ENCODE results near the gene DYRK3. TPM values are rescaled to one million over a fixed set of nuclear protein-coding genes. Genes with fewer than 3 reads are reported as not detected.

The DYRK3 gene
- total and polyA plus RNA-seq, 2 of the 13 experiments (the other 11 are each of a cell fraction or from before 2014, with no cell fraction given), result 0.48 to 2.8 TPM

- no peak for TF ChIP-seq HNF1A (IDR thresholded peaks at IDR 0.05; ENCODE audit: low read depth)
- peak; percentile 72; the same call in 1 of the 2 replicates for TF ChIP-seq HNF1A (CRISPR knock-in tag; IDR thresholded peaks at IDR 0.05; ENCODE audit: borderline replicate concordance)
- TF ChIP-seq ZZZ3 (CRISPR knock-in tag; IDR thresholded peaks at IDR 0.05; ENCODE audit: borderline replicate concordance), result peak; percentile 71; the same call in 1 of the 2 replicates
- TF ChIP-seq KMT2A (CRISPR knock-in tag; IDR thresholded peaks at IDR 0.05), result peak; percentile 35; the same call in 1 of the 2 replicates
- TF ChIP-seq, protein P1, sequence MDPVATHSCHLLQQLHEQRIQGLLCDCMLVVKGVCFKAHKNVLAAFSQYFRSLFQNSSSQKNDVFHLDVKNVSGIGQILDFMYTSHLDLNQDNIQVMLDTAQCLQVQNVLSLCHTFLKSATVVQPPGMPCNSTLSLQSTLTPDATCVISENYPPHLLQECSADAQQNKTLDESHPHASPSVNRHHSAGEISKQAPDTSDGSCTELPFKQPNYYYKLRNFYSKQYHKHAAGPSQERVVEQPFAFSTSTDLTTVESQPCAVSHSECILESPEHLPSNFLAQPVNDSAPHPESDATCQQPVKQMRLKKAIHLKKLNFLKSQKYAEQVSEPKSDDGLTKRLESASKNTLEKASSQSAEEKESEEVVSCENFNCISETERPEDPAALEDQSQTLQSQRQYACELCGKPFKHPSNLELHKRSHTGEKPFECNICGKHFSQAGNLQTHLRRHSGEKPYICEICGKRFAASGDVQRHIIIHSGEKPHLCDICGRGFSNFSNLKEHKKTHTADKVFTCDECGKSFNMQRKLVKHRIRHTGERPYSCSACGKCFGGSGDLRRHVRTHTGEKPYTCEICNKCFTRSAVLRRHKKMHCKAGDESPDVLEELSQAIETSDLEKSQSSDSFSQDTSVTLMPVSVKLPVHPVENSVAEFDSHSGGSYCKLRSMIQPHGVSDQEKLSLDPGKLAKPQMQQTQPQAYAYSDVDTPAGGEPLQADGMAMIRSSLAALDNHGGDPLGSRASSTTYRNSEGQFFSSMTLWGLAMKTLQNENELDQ (CRISPR knock-in tag; IDR thresholded peaks at IDR 0.05; ENCODE audit: borderline replicate concordance), result no peak
- TF ChIP-seq CBX1 (IDR thresholded peaks at IDR 0.05; ENCODE audit: low read depth), result no peak
- no peak for TF ChIP-seq FOXK2 (IDR thresholded peaks at IDR 0.05)
- no peak for TF ChIP-seq GLMP (CRISPR knock-in tag; IDR thresholded peaks at IDR 0.05; ENCODE audit: borderline replicate concordance)
- TF ChIP-seq ZNF253 (CRISPR knock-in tag; IDR thresholded peaks at IDR 0.05; ENCODE audit: borderline replicate concordance), result peak; percentile 57; the same call in 1 of the 2 replicates
- no peak for TF ChIP-seq WIZ (CRISPR knock-in tag; IDR thresholded peaks at IDR 0.05)
- TF ChIP-seq ZNF24 (IDR thresholded peaks at IDR 0.05), result no peak
- peak; percentile 37 for TF ChIP-seq AGO2 (optimal IDR thresholded peaks at IDR 0.05; ENCODE audit: low read depth, low read length)
- TF ChIP-seq, protein P2, sequence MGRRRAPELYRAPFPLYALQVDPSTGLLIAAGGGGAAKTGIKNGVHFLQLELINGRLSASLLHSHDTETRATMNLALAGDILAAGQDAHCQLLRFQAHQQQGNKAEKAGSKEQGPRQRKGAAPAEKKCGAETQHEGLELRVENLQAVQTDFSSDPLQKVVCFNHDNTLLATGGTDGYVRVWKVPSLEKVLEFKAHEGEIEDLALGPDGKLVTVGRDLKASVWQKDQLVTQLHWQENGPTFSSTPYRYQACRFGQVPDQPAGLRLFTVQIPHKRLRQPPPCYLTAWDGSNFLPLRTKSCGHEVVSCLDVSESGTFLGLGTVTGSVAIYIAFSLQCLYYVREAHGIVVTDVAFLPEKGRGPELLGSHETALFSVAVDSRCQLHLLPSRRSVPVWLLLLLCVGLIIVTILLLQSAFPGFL (CRISPR knock-in tag; IDR thresholded peaks at IDR 0.05), result no peak
- TF ChIP-seq, protein P3, sequence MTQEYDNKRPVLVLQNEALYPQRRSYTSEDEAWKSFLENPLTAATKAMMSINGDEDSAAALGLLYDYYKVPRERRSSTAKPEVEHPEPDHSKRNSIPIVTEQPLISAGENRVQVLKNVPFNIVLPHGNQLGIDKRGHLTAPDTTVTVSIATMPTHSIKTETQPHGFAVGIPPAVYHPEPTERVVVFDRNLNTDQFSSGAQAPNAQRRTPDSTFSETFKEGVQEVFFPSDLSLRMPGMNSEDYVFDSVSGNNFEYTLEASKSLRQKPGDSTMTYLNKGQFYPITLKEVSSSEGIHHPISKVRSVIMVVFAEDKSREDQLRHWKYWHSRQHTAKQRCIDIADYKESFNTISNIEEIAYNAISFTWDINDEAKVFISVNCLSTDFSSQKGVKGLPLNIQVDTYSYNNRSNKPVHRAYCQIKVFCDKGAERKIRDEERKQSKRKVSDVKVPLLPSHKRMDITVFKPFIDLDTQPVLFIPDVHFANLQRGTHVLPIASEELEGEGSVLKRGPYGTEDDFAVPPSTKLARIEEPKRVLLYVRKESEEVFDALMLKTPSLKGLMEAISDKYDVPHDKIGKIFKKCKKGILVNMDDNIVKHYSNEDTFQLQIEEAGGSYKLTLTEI (CRISPR knock-in tag; conservative IDR thresholded peaks at IDR 0.05), result no peak
- TF ChIP-seq, protein P4, sequence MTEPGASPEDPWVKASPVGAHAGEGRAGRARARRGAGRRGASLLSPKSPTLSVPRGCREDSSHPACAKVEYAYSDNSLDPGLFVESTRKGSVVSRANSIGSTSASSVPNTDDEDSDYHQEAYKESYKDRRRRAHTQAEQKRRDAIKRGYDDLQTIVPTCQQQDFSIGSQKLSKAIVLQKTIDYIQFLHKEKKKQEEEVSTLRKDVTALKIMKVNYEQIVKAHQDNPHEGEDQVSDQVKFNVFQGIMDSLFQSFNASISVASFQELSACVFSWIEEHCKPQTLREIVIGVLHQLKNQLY (CRISPR knock-in tag; IDR thresholded peaks at IDR 0.05), result no peak
- no peak for TF ChIP-seq ZNF124 (CRISPR knock-in tag; IDR thresholded peaks at IDR 0.05)
- TF ChIP-seq ELF3 (CRISPR knock-in tag; IDR thresholded peaks at IDR 0.05), result peak; percentile 61
- no peak for TF ChIP-seq ZNF720 (CRISPR knock-in tag; IDR thresholded peaks at IDR 0.05)
Measured at GRCh38 chr1:206635080-206635977, at the start of gene DYRK3 (continued).
